HG03520 (cell line): ENCODE data around the gene FRMPD1.
"Not testable (repeated sequence)": the region's sequence is repeated elsewhere in the genome, so short reads cannot be mapped to it uniquely, and the experiment has no call there.

Source experiments
- ATAC-seq: cut with Tn5 transposase; IDR thresholded peaks from one replicate; pipeline ENCODE4 v1.9.1; 2021; ENCODE audit warnings: mild to moderate bottlenecking, moderate library complexity; ENCODE audit not compliant: unreplicated experiment

FRMPD1 gene

DNA sequence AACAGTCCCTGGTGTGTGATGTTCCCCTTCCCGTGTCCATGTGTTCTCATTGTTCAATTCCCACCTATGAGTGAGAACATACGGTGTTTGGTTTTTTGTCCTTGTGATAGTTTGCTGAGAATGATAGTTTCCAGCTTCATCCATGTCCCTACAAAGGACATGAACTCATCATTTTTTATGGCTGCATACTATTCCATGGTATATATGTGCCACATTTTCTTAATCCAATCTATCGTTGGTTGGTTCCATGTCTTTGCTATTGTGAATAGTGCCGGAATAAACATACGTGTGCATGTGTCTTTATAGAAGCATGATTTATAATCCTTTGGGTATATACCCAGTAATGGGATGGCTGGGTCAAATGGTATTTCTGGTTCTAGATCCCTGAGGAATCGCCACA lies 114.5 kb downstream of the FRMPD1 start:
- ATAC-seq = not testable (repeated sequence)

- no peak for ATAC-seq
Measured at GRCh38 chr9:37769306-37769705, 118.6 kb downstream of the FRMPD1 start.

GRCh38 chr9:37769995-37770394 lies 119.2 kb downstream of the FRMPD1 start:
- no peak for ATAC-seq

DNA sequence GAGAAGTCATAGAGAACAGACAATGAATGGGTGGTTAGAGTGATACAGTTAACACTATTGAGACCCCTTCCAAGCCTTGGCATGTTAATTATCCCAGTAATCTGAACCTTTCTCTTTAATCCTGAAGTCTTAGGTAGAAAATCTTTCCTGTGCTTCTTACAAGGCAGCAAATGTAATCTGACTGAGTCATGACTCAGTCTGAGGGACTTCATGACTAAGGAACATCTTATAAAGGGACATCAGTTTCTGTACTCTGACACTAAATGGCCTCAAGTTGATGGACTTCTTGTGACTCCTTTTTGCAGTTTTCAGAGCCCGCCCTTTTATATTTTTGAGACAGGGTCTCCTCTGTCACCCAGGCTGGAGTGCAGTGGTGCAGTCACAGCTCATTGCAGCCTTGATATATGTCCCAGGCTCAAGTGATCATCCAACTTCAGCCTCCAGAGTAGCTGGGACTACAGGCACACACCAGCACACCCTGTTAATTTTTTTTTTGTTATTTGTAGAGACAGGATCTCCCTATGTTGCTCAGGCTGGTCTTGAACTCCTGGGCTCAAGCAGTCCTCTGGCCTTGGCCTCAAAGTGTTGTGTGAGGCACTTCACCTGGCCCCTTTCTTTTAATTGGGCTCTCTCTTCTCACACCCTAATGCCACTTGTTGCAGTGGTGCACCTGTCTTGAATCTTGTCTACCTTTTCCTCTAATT lies 124.6 kb downstream of the FRMPD1 start:
- no peak for ATAC-seq

GRCh38 chr9:37776328-37776727 lies 125.6 kb downstream of the FRMPD1 start:
- ATAC-seq = no peak

GRCh38 chr9:37778534-37778933 lies 127.8 kb downstream of the FRMPD1 start:
- ATAC-seq = no peak

DNA sequence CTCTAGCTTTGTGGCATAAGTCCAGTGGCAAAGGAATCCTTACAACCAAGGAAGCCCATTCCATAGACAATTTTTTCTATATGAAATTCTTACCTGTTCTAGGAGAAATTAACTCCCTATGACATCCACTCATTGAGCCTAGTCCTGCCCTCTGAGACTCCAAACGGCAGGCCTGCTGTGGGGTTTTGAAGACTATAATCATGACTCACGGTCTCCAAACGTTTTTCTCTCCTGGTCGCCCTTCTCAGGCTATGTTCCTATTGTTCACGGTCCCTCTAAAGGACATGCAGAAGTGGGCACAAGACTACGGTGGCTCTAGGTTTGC lies 133.5 kb downstream of the FRMPD1 start:
- ATAC-seq = no peak

DNA sequence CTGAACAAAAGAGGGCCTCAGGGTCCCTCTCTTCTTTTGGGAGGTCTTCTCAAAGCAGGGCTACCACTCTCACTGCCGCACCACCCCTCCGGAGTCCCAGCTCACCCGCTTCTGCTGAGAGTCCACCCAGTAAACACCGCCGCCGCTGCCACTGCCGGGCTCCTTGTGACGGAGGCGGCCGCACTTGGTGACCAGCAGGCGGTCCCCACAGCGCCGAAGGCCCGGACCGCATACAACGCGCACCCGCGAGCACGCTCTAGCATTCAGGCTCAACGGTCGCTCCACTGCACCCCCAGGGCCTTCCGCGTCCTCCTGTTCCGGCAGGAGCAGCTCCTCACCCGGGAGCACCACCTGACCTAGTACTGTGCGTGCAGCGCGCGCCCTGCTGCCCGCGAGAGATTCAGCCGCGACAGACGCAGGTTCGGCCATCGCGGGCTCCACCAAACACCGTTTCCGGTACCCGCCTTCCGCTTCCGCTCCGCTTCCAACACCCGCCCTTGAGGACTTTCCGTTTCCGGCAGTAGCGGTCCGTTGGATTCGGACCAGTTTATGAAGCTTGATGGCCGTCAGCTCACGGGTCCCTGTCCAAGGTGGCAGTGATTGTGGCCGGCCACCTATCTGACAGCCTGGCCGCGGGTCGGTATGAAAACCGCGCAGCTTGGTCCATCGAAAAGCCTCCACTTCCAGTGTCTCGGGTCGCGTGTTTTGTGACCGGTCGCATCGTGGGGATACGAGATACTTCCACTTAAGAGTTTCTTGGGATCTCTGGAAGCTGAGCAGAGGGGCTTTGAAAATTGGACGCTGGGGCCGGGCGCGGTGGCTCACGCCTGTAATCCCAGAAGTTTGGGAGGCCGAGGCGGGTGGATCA lies 134.1 kb downstream of the FRMPD1 start, which contains the start of gene EXOSC3:
Gene EXOSC3, minus strand, starts transcription at position 449 of the 868 bp plus-strand sequence. Its CDS starts 20 bp downstream, at position 429.
- ATAC-seq = peak; percentile 88

GRCh38 chr9:37787059-37787458 lies 136.3 kb downstream of the FRMPD1 start:
- no peak for ATAC-seq

- no peak for ATAC-seq
Measured at GRCh38 chr9:37788332-37788731, 137.6 kb downstream of the FRMPD1 start.

GRCh38 chr9:37790096-37790495 lies 139.3 kb downstream of the FRMPD1 start:
- ATAC-seq = no peak

DNA sequence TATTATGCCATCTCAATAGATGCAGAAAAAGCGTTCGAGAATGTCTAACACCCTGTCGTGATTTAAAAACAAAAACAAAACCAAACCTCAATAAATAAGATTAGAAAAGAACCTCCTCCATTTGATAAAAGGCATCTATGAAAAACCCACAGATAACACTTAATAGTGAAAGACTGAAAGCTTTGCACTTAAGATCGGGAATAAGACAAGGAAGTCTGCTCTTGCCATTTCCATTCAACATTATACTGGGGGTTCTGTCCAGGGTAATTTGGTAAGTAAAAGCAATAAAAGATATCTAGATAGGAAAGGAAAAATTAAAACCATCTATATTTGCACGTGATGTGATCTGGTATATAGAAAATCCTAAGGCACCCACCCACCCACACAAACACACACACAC lies 141.4 kb downstream of the FRMPD1 start:
- no peak for ATAC-seq

DNA sequence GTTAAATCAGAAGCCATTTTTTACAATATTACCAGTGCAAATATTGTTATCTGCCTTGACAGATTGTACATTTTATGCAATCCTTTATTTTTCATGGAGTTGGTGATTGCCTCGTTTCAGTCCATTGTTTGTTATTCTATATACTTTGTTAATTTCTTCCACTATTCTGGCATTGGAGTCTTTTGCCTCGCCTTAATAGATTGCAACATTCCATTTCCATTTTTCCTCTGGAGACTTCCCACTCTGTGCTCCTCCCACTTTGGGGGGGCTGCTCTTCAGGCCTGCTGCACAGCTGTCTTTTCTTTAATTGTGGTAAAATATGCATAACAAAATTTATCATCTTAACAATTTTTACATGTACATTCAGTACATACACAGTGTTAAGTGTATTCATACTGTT lies 145.5 kb downstream of the FRMPD1 start:
- ATAC-seq = no peak
